Neural progenitor cell (in vitro differentiated cells): ENCODE results near the gene FNDC11. TPM values are rescaled to one million over a fixed set of nuclear protein-coding genes. Genes with fewer than 3 reads are reported as not detected.

ENCODE experiments used
- DNase-seq: peaks from one replicate; pipeline ENCODE4 v3.0.0-alpha.2; 2016; ENCODE audit warnings: low spot score
- H2AFZ ChIP-seq: fragments of 200-600 bp; sonication (generic); replicated peaks from 2 replicates; pipeline ENCODE4 v1.6.1; 2016; ENCODE audit warnings: antibody characterized with exemption
- H3F3A ChIP-seq: fragments of 200-600 bp; sonication (generic); 2 replicates; pipeline ENCODE4 v1.6.1; 2016; ENCODE audit warnings: antibody characterized with exemption, low read depth
- H3K27ac ChIP-seq: fragments of 200-600 bp; sonication (generic); 2 replicates; pipeline ENCODE4 v1.5.1; 2016; ENCODE audit warnings: mild to moderate bottlenecking
- H3K27me3 ChIP-seq: fragments of 200-600 bp; sonication (generic); 2 replicates; pipeline ENCODE4 v1.6.1; 2016; ENCODE audit warnings: mild to moderate bottlenecking, moderate library complexity
- H3K36me3 ChIP-seq: fragments of 200-600 bp; sonication (generic); 2 replicates; pipeline ENCODE4 v1.5.1; 2016
- H3K4me1 ChIP-seq: fragments of 200-600 bp; sonication (generic); 2 replicates; pipeline ENCODE4 v1.6.1; 2016; ENCODE audit warnings: mixed run types
- H3K4me2 ChIP-seq: fragments of 200-600 bp; sonication (generic); 2 replicates; pipeline ENCODE4 v1.6.1; 2016
- H3K4me3 ChIP-seq: fragments of 200-600 bp; sonication (generic); 2 replicates; pipeline ENCODE4 v1.5.1; 2016
- H3K79me2 ChIP-seq: fragments of 200-600 bp; sonication (generic); 2 replicates; pipeline ENCODE4 v1.6.1; 2016; ENCODE audit warnings: low read depth
- H3K9ac ChIP-seq: fragments of 200-600 bp; sonication (generic); 2 replicates; pipeline ENCODE4 v1.6.1; 2016
- H3K9me3 ChIP-seq: fragments of 200-600 bp; sonication (generic); 2 replicates; pipeline ENCODE4 v1.5.1; 2016; ENCODE audit warnings: low read depth
- H4K20me1 ChIP-seq: fragments of 200-600 bp; sonication (generic); 2 replicates; pipeline ENCODE4 v1.6.1; 2016; ENCODE audit warnings: low read depth
- H3K27ac Mint-ChIP-seq: 3 replicates; pipeline ENCODE4 v1.8.0; 2021; ENCODE audit warnings: mixed read lengths
- H3K27me3 Mint-ChIP-seq: 2 replicates; pipeline ENCODE4 v1.8.0; 2022; ENCODE audit warnings: low read depth, mild to moderate bottlenecking, inconsistent platforms, moderate library complexity, mixed read lengths; ENCODE audit not compliant: insufficient read depth
- H3K36me3 Mint-ChIP-seq: 3 replicates; pipeline ENCODE4 v1.8.0; 2021; ENCODE audit warnings: mixed read lengths
- H3K4me1 Mint-ChIP-seq: 3 replicates; pipeline ENCODE4 v1.8.0; 2021; ENCODE audit warnings: mixed read lengths
- H3K4me3 Mint-ChIP-seq: 3 replicates; pipeline ENCODE4 v1.8.0; 2021; ENCODE audit warnings: mild to moderate bottlenecking, moderate library complexity, mixed read lengths
- H3K9me3 Mint-ChIP-seq: 3 replicates; pipeline ENCODE4 v1.8.0; 2020; ENCODE audit warnings: mixed read lengths
- EZH2 ChIP-seq: fragments of 200-600 bp; sonication (generic); IDR thresholded peaks from 2 replicates; pipeline ENCODE4 v1.6.1; 2017; ENCODE audit warnings: antibody characterized with exemption, mild to moderate bottlenecking, moderate library complexity
- EZH2phosphoT487 ChIP-seq: fragments of 200-600 bp; sonication (generic); IDR thresholded peaks from 2 replicates; pipeline ENCODE4 v1.6.1; 2017; ENCODE audit warnings: antibody characterized with exemption
- total RNA-seq: library from RNA; depleted of rRNA; stranded (reverse); fragments of >200 nt; gene quantifications from 2 replicates; pipeline ENCODE4 v1.2.3, GENCODE V29; 2015; ENCODE audit warnings: low replicate concordance
- TF ChIP-seq, protein P1 (sequence below): fragments of 200-600 bp; sonication (generic); IDR thresholded peaks from 2 replicates; pipeline ENCODE4 v1.5.1; 2017; ENCODE audit warnings: antibody characterized with exemption, mild to moderate bottlenecking

The FNDC11 gene
- total RNA-seq, 1 donor from 2014 or later, result 0.39 TPM

DNA sequence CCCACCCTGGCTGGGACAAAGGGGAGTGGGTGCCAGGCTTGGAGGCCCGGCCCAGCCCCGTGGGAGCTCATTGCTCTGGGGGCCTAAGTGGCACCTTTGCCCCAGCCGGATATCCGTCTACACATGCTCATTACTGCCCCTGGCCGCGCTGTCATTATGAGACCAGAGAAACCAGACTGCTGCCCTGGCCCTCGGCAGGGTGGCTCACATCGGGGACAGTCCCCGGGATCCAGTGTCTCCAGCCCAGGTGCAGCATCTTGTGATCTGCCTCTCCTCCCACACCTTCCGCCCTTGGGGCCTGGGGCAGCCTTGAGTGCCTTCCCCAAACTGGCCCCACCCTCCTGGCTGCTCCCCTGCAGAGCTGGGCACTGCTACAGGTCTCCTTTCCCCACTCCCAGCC, 11.3 kb upstream of the FNDC11 start:
- no peak overlapping the region for H2AFZ ChIP-seq
- no peak for DNase-seq
- no peaks in the 10 kb centered on the region for H3K4me1 ChIP-seq
- Mint-ChIP-seq H3K36me3 (no peaks in the 10 kb centered on the region), H3K4me1 (peaks cover 6% of the 10 kb centered on the region), H3K9me3 (no peaks in the 10 kb centered on the region), H3K27ac (no peak overlapping the region), H3K4me3 (no peak overlapping the region), H3K27me3 (peaks cover 9% of the 10 kb centered on the region)
- no peak overlapping the region for H3K27ac ChIP-seq
- H3K4me3 ChIP-seq, result no peak overlapping the region
- no peak overlapping the region for H3K4me2 ChIP-seq
- no peaks in the 10 kb centered on the region for H3K27me3 ChIP-seq
- H3K9me3 ChIP-seq, result no peaks in the 10 kb centered on the region
- H3K9ac ChIP-seq, result no peak overlapping the region
- H3F3A ChIP-seq, result no peaks in the 10 kb centered on the region
- H4K20me1 ChIP-seq, result no peaks in the 10 kb centered on the region
- TF ChIP-seq EZH2phosphoT487 (no peak), EZH2 (no peak)
- TF ChIP-seq, protein P1, sequence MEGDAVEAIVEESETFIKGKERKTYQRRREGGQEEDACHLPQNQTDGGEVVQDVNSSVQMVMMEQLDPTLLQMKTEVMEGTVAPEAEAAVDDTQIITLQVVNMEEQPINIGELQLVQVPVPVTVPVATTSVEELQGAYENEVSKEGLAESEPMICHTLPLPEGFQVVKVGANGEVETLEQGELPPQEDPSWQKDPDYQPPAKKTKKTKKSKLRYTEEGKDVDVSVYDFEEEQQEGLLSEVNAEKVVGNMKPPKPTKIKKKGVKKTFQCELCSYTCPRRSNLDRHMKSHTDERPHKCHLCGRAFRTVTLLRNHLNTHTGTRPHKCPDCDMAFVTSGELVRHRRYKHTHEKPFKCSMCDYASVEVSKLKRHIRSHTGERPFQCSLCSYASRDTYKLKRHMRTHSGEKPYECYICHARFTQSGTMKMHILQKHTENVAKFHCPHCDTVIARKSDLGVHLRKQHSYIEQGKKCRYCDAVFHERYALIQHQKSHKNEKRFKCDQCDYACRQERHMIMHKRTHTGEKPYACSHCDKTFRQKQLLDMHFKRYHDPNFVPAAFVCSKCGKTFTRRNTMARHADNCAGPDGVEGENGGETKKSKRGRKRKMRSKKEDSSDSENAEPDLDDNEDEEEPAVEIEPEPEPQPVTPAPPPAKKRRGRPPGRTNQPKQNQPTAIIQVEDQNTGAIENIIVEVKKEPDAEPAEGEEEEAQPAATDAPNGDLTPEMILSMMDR, result no peak
- H3K79me2 ChIP-seq, result no peaks in the 10 kb centered on the region
- no peaks in the 10 kb centered on the region for H3K36me3 ChIP-seq

DNA sequence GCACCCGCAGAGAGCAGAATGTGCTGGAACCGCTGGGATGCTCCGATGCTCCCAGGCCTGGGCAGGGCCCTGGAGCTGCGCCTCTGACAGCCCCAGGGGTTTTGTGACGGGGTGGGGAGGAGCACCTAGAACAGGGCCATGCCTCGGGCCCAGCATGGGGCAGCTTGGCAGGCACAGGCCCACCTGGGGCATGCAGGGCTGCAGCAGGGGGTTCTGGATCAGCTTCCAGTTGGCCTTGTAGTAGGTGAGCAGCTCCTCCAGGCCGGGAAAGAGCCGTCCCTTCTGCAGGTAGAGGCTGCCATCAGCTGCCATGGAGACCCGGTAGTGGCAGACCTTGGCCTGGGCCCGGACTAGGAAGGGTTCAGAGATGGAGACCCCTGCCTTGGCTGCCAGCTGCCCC, 10.8 kb upstream of the FNDC11 start:
- Histone ChIP-seq H3K4me1 (no peaks in the 10 kb centered on the region), H3K27me3 (no peaks in the 10 kb centered on the region), H3K36me3 (no peaks in the 10 kb centered on the region), H3K4me2 (no peak overlapping the region), H2AFZ (no peak overlapping the region), H3K4me3 (no peak overlapping the region), H4K20me1 (no peaks in the 10 kb centered on the region), H3K27ac (no peak overlapping the region), H3K79me2 (no peaks in the 10 kb centered on the region), H3F3A (no peaks in the 10 kb centered on the region), H3K9ac (no peak overlapping the region), H3K9me3 (no peaks in the 10 kb centered on the region)
- peaks cover 9% of the 10 kb centered on the region for H3K27me3 Mint-ChIP-seq
- no peak overlapping the region for H3K4me3 Mint-ChIP-seq
- no peak for DNase-seq
- no peaks in the 10 kb centered on the region for H3K36me3 Mint-ChIP-seq
- TF ChIP-seq EZH2phosphoT487 (no peak), EZH2 (no peak)
- TF ChIP-seq, protein P1, result no peak
- no peaks in the 10 kb centered on the region for H3K9me3 Mint-ChIP-seq
- H3K4me1 Mint-ChIP-seq, result peaks cover 6% of the 10 kb centered on the region
- H3K27ac Mint-ChIP-seq, result no peak overlapping the region

DNA sequence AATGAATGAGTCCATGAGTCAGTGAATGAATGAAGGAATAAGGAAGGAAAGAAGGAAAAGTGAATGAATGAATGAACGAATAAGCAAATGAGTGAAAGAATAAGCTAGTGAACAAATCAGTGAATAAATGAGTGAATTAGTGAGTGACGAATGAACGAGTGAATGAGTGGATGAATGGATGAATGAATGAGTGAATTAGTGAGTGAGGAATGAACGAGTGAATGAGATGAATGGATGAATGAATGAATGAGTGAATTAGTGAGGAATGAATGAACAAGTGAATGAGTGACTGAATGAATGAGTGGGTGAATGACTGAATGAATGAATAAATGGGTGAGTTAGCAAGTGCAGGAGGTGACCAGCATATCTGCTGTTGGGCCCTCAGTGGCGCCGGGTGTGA, 10.2 kb upstream of the FNDC11 start:
- Mint-ChIP-seq H3K36me3 (no peaks in the 10 kb centered on the region), H3K4me1 (peaks cover 6% of the 10 kb centered on the region), H3K27ac (no peak overlapping the region), H3K9me3 (no peaks in the 10 kb centered on the region), H3K4me3 (peak overlapping the region; percentile 3), H3K27me3 (peaks cover 9% of the 10 kb centered on the region)
- Histone ChIP-seq H3K4me1 (no peaks in the 10 kb centered on the region), H3K79me2 (no peaks in the 10 kb centered on the region), H3K27ac (no peak overlapping the region), H3F3A (no peaks in the 10 kb centered on the region), H3K27me3 (no peaks in the 10 kb centered on the region), H3K4me2 (no peak overlapping the region), H3K9me3 (no peaks in the 10 kb centered on the region), H3K4me3 (no peak overlapping the region), H4K20me1 (no peaks in the 10 kb centered on the region), H3K36me3 (no peaks in the 10 kb centered on the region), H3K9ac (no peak overlapping the region), H2AFZ (no peak overlapping the region)
- TF ChIP-seq EZH2, result no peak
- TF ChIP-seq EZH2phosphoT487, result no peak
- TF ChIP-seq, protein P1, result no peak
- no peak for DNase-seq
